HEK293 (cell line): Measurements from ENCODE around the gene M1AP.

Experiments
- CTCF ChIA-PET: fragments of 350-600 bp; formaldehyde crosslinking; extraction: SDS; loops from one replicate; lab custom pipeline; 2021; ENCODE audit warnings: antibody characterized with exemption; lab: Yijun Ruan, JAX
- POLR2A ChIA-PET: fragments of 300-600 bp; formaldehyde crosslinking; extraction: SDS; loops from one replicate; lab custom pipeline; 2020; ENCODE audit warnings: antibody characterized with exemption, inconsistent platforms; lab: Yijun Ruan, JAX
- H3K27ac ChIP-seq: fragments of 200-500 bp; sonication (Bioruptor generic); 2 replicates; pipeline ENCODE4 v1.5.1; 2014; ENCODE audit warnings: low read depth, low read length, control low read depth, inconsistent platforms; ENCODE audit errors: extremely low read depth
- H3K36me3 ChIP-seq, 2 experiments: fragments of 200-500 bp in 1 of 2; sonication (Bioruptor generic) in 1 of 2; 1 replicate in 1 of 2; 2 replicates in 1 of 2; pipeline ENCODE4 v1.5.1; 2014 to 2017; ENCODE audit warnings: inconsistent platforms in 2 of 2, low read length in 2 of 2; ENCODE audit not compliant: control insufficient read depth in 2 of 2, insufficient read depth in 1 of 2
- H3K4me1 ChIP-seq: fragments of 200-500 bp; sonication (Bioruptor generic); 2 replicates; pipeline ENCODE4 v1.5.1; 2014; ENCODE audit warnings: mild to moderate bottlenecking, low read length, inconsistent platforms; ENCODE audit not compliant: control insufficient read depth, insufficient read depth
- H3K4me3 ChIP-seq: 2 replicates; pipeline ENCODE4 v1.5.1; 2011; ENCODE audit warnings: low read depth, mild to moderate bottlenecking, control low read depth, low read length, moderate library complexity
- H3K9me3 ChIP-seq: fragments of 200-500 bp; sonication (Bioruptor generic); 2 replicates; pipeline ENCODE4 v1.5.1; 2014; ENCODE audit warnings: low read depth, low read length, inconsistent platforms; ENCODE audit not compliant: control insufficient read depth, insufficient read depth
- GLI2 ChIP-seq: fragments of 450-650 bp; formaldehyde crosslinking; IDR thresholded peaks from 2 replicates; pipeline ENCODE4; 2017; ENCODE audit warnings: missing biosample characterization, missing genetic modification characterization, low read depth, borderline replicate concordance
- HIC1 ChIP-seq: fragments of 450-650 bp; formaldehyde crosslinking; IDR thresholded peaks from 2 replicates; pipeline ENCODE4 v1.5.1; 2016; ENCODE audit warnings: missing biosample characterization, missing genetic modification characterization
- HOXA7 ChIP-seq: sonication (generic); formaldehyde crosslinking; IDR thresholded peaks from 2 replicates; pipeline ENCODE4 v1.8.1; 2022; ENCODE audit warnings: missing genetic modification reagents, borderline replicate concordance
- KLF8 ChIP-seq: fragments of 450-650 bp; formaldehyde crosslinking; IDR thresholded peaks from 2 replicates; pipeline ENCODE4 v1.5.1; 2016; ENCODE audit warnings: missing biosample characterization, missing genetic modification characterization
- KLF9 ChIP-seq: fragments of 450-650 bp; formaldehyde crosslinking; IDR thresholded peaks from 2 replicates; pipeline ENCODE4 v1.5.1; 2016; ENCODE audit warnings: missing biosample characterization, missing genetic modification characterization, low read depth
- MYNN ChIP-seq: fragments of 450-650 bp; formaldehyde crosslinking; IDR thresholded peaks from 2 replicates; pipeline ENCODE4 v1.5.1; 2016; ENCODE audit warnings: missing biosample characterization, missing genetic modification characterization, borderline replicate concordance
- OVOL3 ChIP-seq: fragments of 450-650 bp; formaldehyde crosslinking; IDR thresholded peaks from 2 replicates; pipeline ENCODE4 v1.5.1; 2016; ENCODE audit warnings: missing biosample characterization, missing genetic modification characterization
- PATZ1 ChIP-seq: fragments of 450-650 bp; formaldehyde crosslinking; IDR thresholded peaks from 2 replicates; pipeline ENCODE4 v1.5.1; 2016; ENCODE audit warnings: missing biosample characterization, missing genetic modification characterization
- PRDM4 ChIP-seq: fragments of 450-650 bp; formaldehyde crosslinking; IDR thresholded peaks from 2 replicates; pipeline ENCODE4 v1.5.1; 2017; ENCODE audit warnings: missing biosample characterization, missing genetic modification characterization
- YY1 ChIP-seq: fragments of 450-650 bp; formaldehyde crosslinking; IDR thresholded peaks from 2 replicates; pipeline ENCODE4 v1.5.1; 2018; ENCODE audit warnings: missing biosample characterization, missing genetic modification characterization
- ZBTB17 ChIP-seq: fragments of 450-650 bp; formaldehyde crosslinking; IDR thresholded peaks from 2 replicates; pipeline ENCODE4 v1.5.1; 2016; ENCODE audit warnings: missing biosample characterization, missing genetic modification characterization
- ZEB2 ChIP-seq: fragments of 450-650 bp; formaldehyde crosslinking; IDR thresholded peaks from 2 replicates; pipeline ENCODE4 v1.5.1; 2016; ENCODE audit warnings: missing biosample characterization, missing genetic modification characterization
- ZFP3 ChIP-seq: fragments of 450-650 bp; formaldehyde crosslinking; IDR thresholded peaks from 2 replicates; pipeline ENCODE4 v1.5.1; 2016; ENCODE audit warnings: low read depth, missing biosample characterization, missing genetic modification characterization
- ZFP37 ChIP-seq: fragments of 450-650 bp; formaldehyde crosslinking; IDR thresholded peaks from 2 replicates; pipeline ENCODE4 v1.5.1; 2016; ENCODE audit warnings: missing biosample characterization, missing genetic modification characterization
- ZNF555 ChIP-seq: fragments of 450-650 bp; formaldehyde crosslinking; conservative IDR thresholded peaks from 2 replicates; pipeline ENCODE4 v1.5.1; 2017; ENCODE audit warnings: missing biosample characterization, mild to moderate bottlenecking, missing genetic modification characterization, inconsistent platforms
- ZNF560 ChIP-seq: fragments of 450-650 bp; formaldehyde crosslinking; IDR thresholded peaks from 2 replicates; pipeline ENCODE4 v1.5.1; 2017; ENCODE audit warnings: missing biosample characterization, missing genetic modification characterization, borderline replicate concordance
- ZNF785 ChIP-seq: fragments of 450-650 bp; formaldehyde crosslinking; IDR thresholded peaks from 2 replicates; pipeline ENCODE4 v1.5.1; 2016; ENCODE audit warnings: missing biosample characterization, missing genetic modification characterization

Gene M1AP

GRCh38 chr2:74573747-74574562 lies 74.2 kb downstream of the M1AP start:
- ChIA-PET CTCF (interaction anchor here (0.7 to 4.8 kb wide), 2 partner anchors 9 to 13 kb away, joined by 3 to 51 read pairs; no protein-coding TSS in a partner anchor), POLR2A (interaction anchor here (0.5 to 1.0 kb wide), 3 partner anchors 20 to 837 kb away, joined by 3 to 11 read pairs (median 3); partner anchors contain the start of genes AUP1, HTRA2 and LOXL3)
- H3K27ac ChIP-seq, result no peak overlapping the region
- no peaks in the 10 kb centered on the region for H3K4me1 ChIP-seq
- TF ChIP-seq ZEB2 (no peak), ZBTB17 (tag by site-specific recombination) (peak; percentile 47)
- no peaks in the 10 kb centered on the region for H3K36me3 ChIP-seq
- no peaks in the 10 kb centered on the region for H3K9me3 ChIP-seq
- no peak overlapping the region for H3K4me3 ChIP-seq

GRCh38 chr2:74572178-74572925 lies 75.8 kb downstream of the M1AP start:
- ChIA-PET POLR2A (no interaction called here), CTCF (no interaction called here)
- H3K36me3 ChIP-seq, result no peaks in the 10 kb centered on the region
- H3K27ac ChIP-seq, result no peak overlapping the region
- H3K4me3 ChIP-seq, result no peak overlapping the region
- TF ChIP-seq KLF8 (tag by site-specific recombination) (no peak), ZNF785 (tag by site-specific recombination) (no peak), ZFP3 (tag by site-specific recombination) (no peak), ZNF560 (tag by site-specific recombination) (no peak), MYNN (tag by site-specific recombination) (no peak), OVOL3 (tag by site-specific recombination) (no peak), ZNF555 (tag by site-specific recombination) (no peak), YY1 (no peak), GLI2 (no peak), KLF9 (tag by site-specific recombination) (no peak), HIC1 (tag by site-specific recombination) (no peak), HOXA7 (no peak), PATZ1 (no peak), PRDM4 (tag by site-specific recombination) (no peak), ZFP37 (tag by site-specific recombination) (no peak)
- H3K4me1 ChIP-seq, result no peaks in the 10 kb centered on the region
- no peaks in the 10 kb centered on the region for H3K9me3 ChIP-seq
